Mesenchymal stem cell (in vitro differentiated cells and primary cell): ENCODE results near the gene FAM131A.

ENCODE experiments used
- DNase-seq: peaks from one replicate; pipeline ENCODE4 v3.0.0-alpha.2; 2013
- H2AFZ ChIP-seq: one replicate; pipeline ENCODE4 v1.6.1; 2013; ENCODE audit warnings: low read depth, mild to moderate bottlenecking, control low read depth, inconsistent platforms, low read length, moderate library complexity
- H2AK5ac ChIP-seq: 2 replicates; pipeline ENCODE4 v1.6.1; 2013; ENCODE audit warnings: low read length, moderate library complexity, mild to moderate bottlenecking, inconsistent platforms; ENCODE audit not compliant: severe bottlenecking
- H2BK120ac ChIP-seq: one replicate; pipeline ENCODE4 v1.6.1; 2013; ENCODE audit warnings: low read depth, mild to moderate bottlenecking, inconsistent platforms, low read length, moderate library complexity
- H2BK12ac ChIP-seq, 2 experiments: one replicate each; pipeline ENCODE4 v1.6.1; 2013; ENCODE audit warnings: inconsistent platforms in 2 of 2, low read length in 2 of 2, mild to moderate bottlenecking in 2 of 2, moderate library complexity in 2 of 2, control low read depth in 1 of 2
- H2BK15ac ChIP-seq: one replicate; pipeline ENCODE4 v1.6.1; 2013; ENCODE audit warnings: mild to moderate bottlenecking, low read depth, inconsistent platforms; ENCODE audit not compliant: poor library complexity, severe bottlenecking
- H2BK5ac ChIP-seq: 2 replicates; pipeline ENCODE4 v1.6.1; 2013; ENCODE audit warnings: low read depth, mild to moderate bottlenecking, low read length, control low read depth, inconsistent platforms; ENCODE audit not compliant: poor library complexity, severe bottlenecking
- H3K14ac ChIP-seq, 2 experiments: one replicate each; pipeline ENCODE4 v1.6.1; 2013; ENCODE audit warnings: inconsistent platforms in 2 of 2, low read length in 2 of 2, control low read depth in 1 of 2, mild to moderate bottlenecking in 1 of 2, moderate library complexity in 1 of 2
- H3K18ac ChIP-seq, 2 experiments: one replicate each; pipeline ENCODE4 v1.6.1; 2013; ENCODE audit warnings: inconsistent platforms in 2 of 2, low read length in 2 of 2, control low read depth in 1 of 2, low read depth in 1 of 2, mild to moderate bottlenecking in 1 of 2
- H3K23ac ChIP-seq, 2 experiments: one replicate each; pipeline ENCODE4 v1.6.1; 2013; ENCODE audit warnings: inconsistent platforms in 2 of 2, low read length in 2 of 2, mild to moderate bottlenecking in 2 of 2, moderate library complexity in 2 of 2, control low read depth in 1 of 2
- H3K27ac ChIP-seq: 2 replicates; pipeline ENCODE4 v1.5.1; 2013; ENCODE audit warnings: mild to moderate bottlenecking, moderate library complexity, low read length, control low read depth, inconsistent platforms; ENCODE audit not compliant: poor library complexity, severe bottlenecking
- H3K27me3 ChIP-seq, 2 experiments: 2 replicates each; pipeline versions ENCODE4 v1.6.1 to v1.7.0; 2013; ENCODE audit warnings: low read length in 2 of 2, mild to moderate bottlenecking in 2 of 2, moderate library complexity in 2 of 2, control low read depth in 1 of 2, inconsistent platforms in 1 of 2; ENCODE audit not compliant: control insufficient read depth in 1 of 2, insufficient read depth in 1 of 2
- H3K36me3 ChIP-seq, 2 experiments: 2 replicates each; pipeline versions ENCODE4 v1.6.1 to v1.7.0; 2013; ENCODE audit warnings: low read length in 2 of 2, control low read depth in 1 of 2, inconsistent platforms in 1 of 2, low read depth in 1 of 2, mild to moderate bottlenecking in 1 of 2; ENCODE audit not compliant: insufficient read depth in 2 of 2, control insufficient read depth in 1 of 2
- H3K4ac ChIP-seq, 2 experiments: one replicate each; pipeline ENCODE4 v1.6.1; 2013; ENCODE audit warnings: inconsistent platforms in 2 of 2, low read length in 2 of 2, mild to moderate bottlenecking in 2 of 2, moderate library complexity in 2 of 2, control low read depth in 1 of 2, low read depth in 1 of 2
- H3K4me1 ChIP-seq: 2 replicates; pipeline ENCODE4 v1.6.1; 2013; ENCODE audit warnings: low read depth, low read length, control low read depth; ENCODE audit not compliant: control insufficient read depth, insufficient read depth
- H3K4me2 ChIP-seq: 2 replicates; pipeline ENCODE4 v1.6.1; 2013; ENCODE audit warnings: low read length, mild to moderate bottlenecking, inconsistent platforms; ENCODE audit not compliant: poor library complexity, severe bottlenecking
- H3K4me3 ChIP-seq, 2 experiments: 2 replicates each; pipeline versions ENCODE4 v1.5.1 to v1.7.0; 2013; ENCODE audit warnings: low read length in 2 of 2, mild to moderate bottlenecking in 2 of 2, control low read depth in 1 of 2, low read depth in 1 of 2; ENCODE audit not compliant: insufficient read depth in 1 of 2
- H3K79me1 ChIP-seq: replicated peaks from 2 replicates; pipeline ENCODE4 v1.6.1; 2013; ENCODE audit warnings: mild to moderate bottlenecking, control low read depth, low read length, inconsistent platforms; ENCODE audit not compliant: poor library complexity, severe bottlenecking
- H3K9ac ChIP-seq: 2 replicates; pipeline ENCODE4 v1.7.0; 2013; ENCODE audit warnings: mild to moderate bottlenecking, low read length, moderate library complexity
- H3K9me3 ChIP-seq: 2 replicates; pipeline ENCODE4 v1.7.0; 2013; ENCODE audit warnings: mild to moderate bottlenecking, low read length; ENCODE audit not compliant: control insufficient read depth
- H4K8ac ChIP-seq: one replicate; pipeline ENCODE4 v1.6.1; 2013; ENCODE audit warnings: inconsistent platforms, mild to moderate bottlenecking, low read length, moderate library complexity
- H4K91ac ChIP-seq: one replicate; pipeline ENCODE4 v1.6.1; 2013; ENCODE audit warnings: mild to moderate bottlenecking, low read length, inconsistent platforms
- WGBS: methylation state at CpG from one replicate; pipeline ENCODE4 v1.1.7; 2013; ENCODE audit warnings: mixed read lengths; 5-methylcytosine and 5-hydroxymethylcytosine counted together

FAM131A gene

GRCh38 chr3:184382326-184383032 lies 45.1 kb downstream of the FAM131A start:
- Histone ChIP-seq H2AK5ac (no peak overlapping the region), H3K4ac (no peak overlapping the region), H3K36me3 (no peaks in the 10 kb centered on the region), H2BK12ac (no peak overlapping the region), H3K9me3 (no peaks in the 10 kb centered on the region), H3K9ac (no peak overlapping the region), H3K4me2 (no peak overlapping the region), H4K91ac (no peak overlapping the region), H2BK120ac (no peak overlapping the region), H3K4me3 (no peak overlapping the region), H3K79me1 (no peaks in the 10 kb centered on the region), H4K8ac (no peak overlapping the region), H3K14ac (no peak overlapping the region), H2AFZ (no peak overlapping the region), H3K27me3 (peaks cover 29 to 76% of the 10 kb centered on the region in 2 experiments), H3K18ac (no peak overlapping the region), H2BK5ac (no peak overlapping the region), H3K27ac (no peak overlapping the region), H3K4me1 (peaks cover 22% of the 10 kb centered on the region), H3K23ac (no peak overlapping the region), H2BK15ac (no peak overlapping the region)
- DNase-seq = no peak
- WGBS = 80% methylated on average over 14 of the region's 16 CpGs

GRCh38 chr3:184383033-184383740 lies 45.8 kb downstream of the FAM131A start:
- no peak overlapping the region for H2BK5ac ChIP-seq
- no peak overlapping the region for H3K27ac ChIP-seq
- no peak overlapping the region for H3K4ac ChIP-seq
- H3K18ac ChIP-seq = no peak overlapping the region
- H2AFZ ChIP-seq = no peak overlapping the region
- WGBS = 88% methylated on average over 13 of the region's 15 CpGs
- no peak overlapping the region for H2AK5ac ChIP-seq
- H3K27me3 ChIP-seq = peaks cover 29 to 75% of the 10 kb centered on the region in 2 experiments
- H3K9ac ChIP-seq = no peak overlapping the region
- H2BK12ac ChIP-seq = no peak overlapping the region
- H3K79me1 ChIP-seq = no peaks in the 10 kb centered on the region
- H3K4me3 ChIP-seq = no peak overlapping the region
- DNase-seq = no peak
- no peaks in the 10 kb centered on the region for H3K9me3 ChIP-seq
- H3K4me1 ChIP-seq = peaks cover 22% of the 10 kb centered on the region
- H3K36me3 ChIP-seq = no peaks in the 10 kb centered on the region
- H2BK120ac ChIP-seq = no peak overlapping the region
- no peak overlapping the region for H4K91ac ChIP-seq
- no peak overlapping the region for H2BK15ac ChIP-seq
- H3K4me2 ChIP-seq = no peak overlapping the region
- no peak overlapping the region for H4K8ac ChIP-seq
- H3K14ac ChIP-seq = no peak overlapping the region
- no peak overlapping the region for H3K23ac ChIP-seq

GRCh38 chr3:184384342-184384741 lies 46.9 kb downstream of the FAM131A start:
- H3K9me3 ChIP-seq = no peaks in the 10 kb centered on the region
- H2BK5ac ChIP-seq = no peak overlapping the region
- H3K27me3 ChIP-seq = peaks cover 19 to 75% of the 10 kb centered on the region in 2 experiments
- H3K9ac ChIP-seq = no peak overlapping the region
- H3K23ac ChIP-seq = no peak overlapping the region
- no peak overlapping the region for H4K91ac ChIP-seq
- H2BK15ac ChIP-seq = no peak overlapping the region
- no peak overlapping the region for H2AFZ ChIP-seq
- no peak overlapping the region for H2BK120ac ChIP-seq
- H2AK5ac ChIP-seq = no peak overlapping the region
- no peak overlapping the region for H3K4me3 ChIP-seq
- no peaks in the 10 kb centered on the region for H3K79me1 ChIP-seq
- WGBS = 87% methylated on average over 9 of the region's 9 CpGs
- H3K27ac ChIP-seq = no peak overlapping the region
- H3K4me2 ChIP-seq = no peak overlapping the region
- no peaks in the 10 kb centered on the region for H3K36me3 ChIP-seq
- H3K4me1 ChIP-seq = peaks cover 22% of the 10 kb centered on the region
- no peak overlapping the region for H4K8ac ChIP-seq
- DNase-seq = no peak
- H2BK12ac ChIP-seq = no peak overlapping the region
- no peak overlapping the region for H3K14ac ChIP-seq
- H3K18ac ChIP-seq = no peak overlapping the region
- no peak overlapping the region for H3K4ac ChIP-seq

GRCh38 chr3:184384856-184385422 lies 47.5 kb downstream of the FAM131A start:
- Histone ChIP-seq H3K18ac (no peak overlapping the region), H2BK12ac (no peak overlapping the region), H3K27me3 (peaks cover 18 to 78% of the 10 kb centered on the region in 2 experiments), H2AK5ac (no peak overlapping the region), H3K4me3 (no peak overlapping the region), H2BK120ac (no peak overlapping the region), H2BK15ac (no peak overlapping the region), H3K27ac (no peak overlapping the region), H3K9me3 (no peaks in the 10 kb centered on the region), H4K8ac (no peak overlapping the region), H3K4me1 (peaks cover 19% of the 10 kb centered on the region), H2AFZ (no peak overlapping the region), H3K9ac (no peak overlapping the region), H3K79me1 (no peaks in the 10 kb centered on the region), H3K36me3 (no peaks in the 10 kb centered on the region), H2BK5ac (no peak overlapping the region), H3K4ac (no peak overlapping the region), H3K23ac (no peak overlapping the region), H3K14ac (peak overlapping the region in 1 of 2 experiments; percentile 71), H3K4me2 (no peak overlapping the region), H4K91ac (no peak overlapping the region)
- DNase-seq = no peak
- WGBS = 92% methylated on average over 8 of the region's 8 CpGs
